Measurements from ENCODE around the gene HGFAC.

The HGFAC gene

DNA sequence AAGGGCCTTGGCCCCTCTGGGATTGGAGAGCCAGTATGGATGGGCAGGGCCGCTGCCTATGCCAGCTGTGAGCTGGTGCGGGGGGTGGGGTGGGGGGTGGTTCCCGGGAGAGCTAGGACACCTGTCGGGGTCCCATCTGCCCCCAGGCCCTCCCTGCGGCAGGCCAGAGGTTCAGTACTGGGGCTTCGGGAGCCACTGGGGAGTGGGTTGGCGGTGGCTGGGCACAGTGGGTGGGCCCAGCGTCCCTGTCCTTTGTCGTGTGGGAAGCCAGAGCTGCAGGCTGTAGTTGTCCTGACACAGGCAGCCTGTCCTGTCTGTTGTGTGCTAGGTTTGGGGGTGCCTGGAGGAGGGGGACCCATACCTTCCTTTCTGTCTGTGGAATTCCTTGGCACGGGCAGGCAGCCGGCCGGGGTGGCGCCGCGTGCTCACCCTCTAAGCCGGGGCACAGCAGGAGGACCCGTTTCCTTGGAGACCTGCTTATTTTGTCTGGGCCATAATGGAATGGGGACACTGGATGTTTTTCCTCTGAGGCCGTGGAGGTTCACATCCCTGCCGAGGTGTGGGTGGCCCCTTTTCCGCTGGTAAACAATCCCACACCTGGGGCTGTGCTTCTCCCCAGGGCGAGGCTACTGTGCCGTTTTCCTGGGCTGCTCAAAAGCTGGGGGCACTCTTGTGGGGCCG is 36.1 kb downstream of the HGFAC start:
- no peak for DNase-seq (ENCODE audit: low read depth)
- H3K4me3 ChIP-seq (ENCODE audit: low read depth, low read length) = no peak overlapping the region
- TF ChIP-seq, protein P1, sequence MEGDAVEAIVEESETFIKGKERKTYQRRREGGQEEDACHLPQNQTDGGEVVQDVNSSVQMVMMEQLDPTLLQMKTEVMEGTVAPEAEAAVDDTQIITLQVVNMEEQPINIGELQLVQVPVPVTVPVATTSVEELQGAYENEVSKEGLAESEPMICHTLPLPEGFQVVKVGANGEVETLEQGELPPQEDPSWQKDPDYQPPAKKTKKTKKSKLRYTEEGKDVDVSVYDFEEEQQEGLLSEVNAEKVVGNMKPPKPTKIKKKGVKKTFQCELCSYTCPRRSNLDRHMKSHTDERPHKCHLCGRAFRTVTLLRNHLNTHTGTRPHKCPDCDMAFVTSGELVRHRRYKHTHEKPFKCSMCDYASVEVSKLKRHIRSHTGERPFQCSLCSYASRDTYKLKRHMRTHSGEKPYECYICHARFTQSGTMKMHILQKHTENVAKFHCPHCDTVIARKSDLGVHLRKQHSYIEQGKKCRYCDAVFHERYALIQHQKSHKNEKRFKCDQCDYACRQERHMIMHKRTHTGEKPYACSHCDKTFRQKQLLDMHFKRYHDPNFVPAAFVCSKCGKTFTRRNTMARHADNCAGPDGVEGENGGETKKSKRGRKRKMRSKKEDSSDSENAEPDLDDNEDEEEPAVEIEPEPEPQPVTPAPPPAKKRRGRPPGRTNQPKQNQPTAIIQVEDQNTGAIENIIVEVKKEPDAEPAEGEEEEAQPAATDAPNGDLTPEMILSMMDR (IDR thresholded peaks at IDR 0.05; ENCODE audit: low read depth, low read length, missing control alignments) = no peak

DNA sequence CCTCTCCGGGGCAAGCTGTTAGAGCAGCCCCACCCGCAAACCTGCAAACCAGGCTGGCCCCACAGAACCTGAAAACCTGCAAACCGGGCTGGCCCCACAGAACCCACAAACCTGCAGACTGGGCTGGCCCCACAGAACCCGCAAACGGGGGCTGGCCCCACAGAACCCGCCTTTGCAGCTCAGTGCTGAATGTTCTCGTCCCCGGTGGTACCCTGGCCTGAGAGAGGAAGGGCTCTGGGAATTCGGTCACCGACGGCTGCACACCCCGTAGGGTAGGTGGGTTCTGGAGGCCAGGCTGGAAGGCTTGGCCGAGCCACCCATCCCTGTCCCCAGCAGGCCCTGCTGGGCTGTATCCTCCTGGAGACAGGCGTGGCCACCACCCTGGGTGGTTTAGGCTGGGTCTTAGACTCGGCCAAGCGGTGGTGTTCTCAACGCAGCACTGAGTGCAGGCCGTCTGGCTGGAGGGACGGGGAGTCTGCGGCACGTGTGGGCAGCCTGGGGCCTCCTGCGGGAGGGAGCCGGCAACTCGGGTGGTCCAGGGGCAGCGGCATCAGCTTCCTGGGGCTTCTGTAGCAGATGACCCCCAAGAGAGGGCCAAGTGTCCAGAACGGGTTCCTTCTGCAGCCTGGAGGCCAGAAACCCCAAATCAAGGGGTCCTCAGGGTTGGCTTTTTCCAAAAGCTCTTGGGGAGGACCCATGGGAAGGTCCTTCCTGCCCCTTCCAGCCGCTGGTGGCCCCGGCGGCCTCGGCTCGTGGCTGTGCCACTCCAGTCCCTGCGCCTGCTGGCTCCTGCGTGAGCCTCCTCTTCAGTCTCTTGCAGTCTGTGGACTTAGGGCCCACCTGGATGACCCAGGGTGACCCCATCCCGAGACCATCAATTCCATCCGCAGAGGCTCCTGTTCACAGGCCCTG is 36.9 kb downstream of the HGFAC start:
- no peak overlapping the region for H3K4me3 ChIP-seq (ENCODE audit: low read depth, low read length)
- TF ChIP-seq, protein P1 (IDR thresholded peaks at IDR 0.05; ENCODE audit: low read depth, low read length, missing control alignments) = no peak
- no peak for DNase-seq (ENCODE audit: low read depth)

GRCh38 chr4:3479358-3480101 is 37.8 kb downstream of the HGFAC start:
- TF ChIP-seq, protein P1 (IDR thresholded peaks at IDR 0.05; ENCODE audit: low read depth, low read length, missing control alignments) = no peak
- DNase-seq (ENCODE audit: low read depth) = no peak
- no peak overlapping the region for H3K4me3 ChIP-seq (ENCODE audit: low read depth, low read length)

GRCh38 chr4:3480528-3481112 is 38.9 kb downstream of the HGFAC start:
- DNase-seq (ENCODE audit: low read depth) = no peak
- TF ChIP-seq, protein P1 (IDR thresholded peaks at IDR 0.05; ENCODE audit: low read depth, low read length, missing control alignments) = peak; percentile 98
- no peak overlapping the region for H3K4me3 ChIP-seq (ENCODE audit: low read depth, low read length)

DNA sequence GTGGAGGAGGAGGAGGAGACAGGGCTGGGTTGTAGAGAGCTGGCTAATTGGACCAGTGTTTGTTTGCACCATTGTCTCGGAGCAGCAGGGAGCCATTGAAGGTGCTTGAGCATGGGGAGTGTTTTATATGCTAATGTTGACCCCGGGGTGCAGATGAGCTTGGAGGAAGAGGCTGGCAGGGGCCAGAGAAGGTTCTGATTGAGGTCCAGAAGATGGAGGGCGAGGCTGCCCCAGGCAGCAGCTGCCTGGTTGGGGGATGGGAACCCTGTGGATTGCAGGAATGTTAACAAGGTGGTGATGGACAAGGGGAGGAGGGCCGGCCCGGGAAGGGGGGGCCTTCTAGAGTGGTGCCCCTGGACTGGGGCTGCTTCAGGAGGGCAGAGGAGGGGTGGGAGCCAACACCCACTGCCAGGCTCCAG is 39.4 kb downstream of the HGFAC start:
- DNase-seq (ENCODE audit: low read depth) = no peak
- no peak overlapping the region for H3K4me3 ChIP-seq (ENCODE audit: low read depth, low read length)
- TF ChIP-seq, protein P1 (IDR thresholded peaks at IDR 0.05; ENCODE audit: low read depth, low read length, missing control alignments) = no peak

DNA sequence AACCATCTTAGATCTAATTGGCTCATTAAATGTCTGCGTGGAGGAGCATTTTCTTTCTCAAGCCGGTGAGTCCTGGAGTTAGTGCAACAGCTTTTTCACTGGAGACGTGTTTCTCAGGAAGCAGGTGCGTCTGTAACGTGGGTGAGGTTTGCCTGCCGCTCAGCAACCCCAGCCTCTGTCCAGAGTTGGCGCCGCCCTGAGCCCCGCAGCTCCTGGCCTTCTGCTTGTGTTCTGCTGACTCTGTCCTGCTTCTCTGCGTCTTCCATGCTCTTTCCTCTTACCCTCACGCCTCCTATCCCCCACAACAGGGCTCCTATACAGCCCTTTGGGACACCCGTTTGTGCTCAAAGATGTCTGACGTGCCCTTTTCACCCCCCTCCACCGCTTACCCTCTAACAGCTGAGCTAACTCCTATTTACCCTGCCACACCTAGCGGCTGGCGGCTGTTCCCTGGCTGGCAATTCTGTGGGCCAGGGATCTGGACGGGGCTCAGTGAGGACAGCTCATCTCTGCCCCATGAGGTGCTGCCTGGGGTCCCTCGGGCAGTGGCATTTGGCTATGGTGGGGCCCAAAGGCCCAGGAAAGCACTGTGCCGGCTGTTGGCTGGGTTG is 40.1 kb downstream of the HGFAC start:
- no peak for DNase-seq (ENCODE audit: low read depth)
- TF ChIP-seq, protein P1 (IDR thresholded peaks at IDR 0.05; ENCODE audit: low read depth, low read length, missing control alignments) = no peak
- no peak overlapping the region for H3K4me3 ChIP-seq (ENCODE audit: low read depth, low read length)
